K562 (cell line): Measurements from ENCODE around the gene TPBG. TPM values are rescaled to one million over a fixed set of nuclear protein-coding genes. Genes with fewer than 3 reads are reported as not detected.

ENCODE experiments used
- CBX5 ChIP-seq: IDR thresholded peaks from 2 replicates; pipeline ENCODE4 v1.6.1; 2014; ENCODE audit warnings: low read depth, borderline replicate concordance
- CHAMP1 ChIP-seq: fragments of 450-650 bp; IDR thresholded peaks from 2 replicates; pipeline ENCODE4 v1.6.1; 2016; ENCODE audit warnings: mild to moderate bottlenecking
- ETS2 ChIP-seq: IDR thresholded peaks from 2 replicates; pipeline ENCODE4 v1.6.1; 2016; ENCODE audit warnings: borderline replicate concordance, missing genetic modification characterization, mild to moderate bottlenecking, moderate library complexity, missing compliant biosample characterization; ENCODE audit not compliant: poor library complexity, severe bottlenecking
- HNRNPUL1 ChIP-seq: fragments of 200-400 bp; formaldehyde crosslinking; IDR thresholded peaks from 2 replicates; pipeline ENCODE4 v1.6.1; 2017; ENCODE audit warnings: low read length
- NR2C2 ChIP-seq, 2 experiments: fragments of 200-800 bp in 1 of 2; sonication (Bioruptor generic) in 1 of 2; sonication (generic) in 1 of 2; formaldehyde crosslinking in 1 of 2; IDR thresholded peaks; 2 replicates each; pipeline versions ENCODE4 v1.6.1 to v1.8.0; 2016 to 2022; ENCODE audit warnings: mild to moderate bottlenecking in 1 of 2, missing compliant biosample characterization in 1 of 2, missing genetic modification characterization in 1 of 2, missing genetic modification reagents in 1 of 2
- PTRF ChIP-seq: fragments of 450-650 bp; IDR thresholded peaks from 2 replicates; pipeline ENCODE4 v1.6.1; 2016; ENCODE audit warnings: mild to moderate bottlenecking, missing genetic modification characterization, missing compliant biosample characterization
- RBM34 ChIP-seq: fragments of 200-400 bp; formaldehyde crosslinking; IDR thresholded peaks from 2 replicates; pipeline ENCODE4 v1.6.1; 2018; ENCODE audit warnings: low read length, borderline replicate concordance; ENCODE audit not compliant: insufficient read depth
- RBM39 ChIP-seq: fragments of 200-400 bp; formaldehyde crosslinking; optimal IDR thresholded peaks from 2 replicates; pipeline ENCODE3; 2018; ENCODE audit warnings: low read depth, low read length
- SIN3A ChIP-seq, 2 experiments: fragments of 150-350 bp in 1 of 2; IDR thresholded peaks; 2 replicates each; pipeline ENCODE4 v1.6.1; 2011 to 2016; ENCODE audit warnings: borderline replicate concordance in 2 of 2, low read depth in 2 of 2, low read length in 2 of 2, mild to moderate bottlenecking in 2 of 2, moderate library complexity in 2 of 2; ENCODE audit not compliant: control insufficient read depth in 1 of 2
- TBL1XR1 ChIP-seq, 2 experiments: IDR thresholded peaks; 2 replicates each; pipeline ENCODE4 v1.6.1; 2012; ENCODE audit warnings: improper control_type of control experiment in 2 of 2, low read length in 2 of 2, mild to moderate bottlenecking in 1 of 2
- TCFL5 ChIP-seq: fragments of 250-450 bp; sonication (Bioruptor Pico); conservative IDR thresholded peaks from 2 replicates; pipeline ENCODE4 v1.6.1; 2021; ENCODE audit warnings: mild to moderate bottlenecking, moderate library complexity, matching md5 sums
- ZNF408 ChIP-seq: fragments of 250-450 bp; sonication (Bioruptor Pico); IDR thresholded peaks from 2 replicates; pipeline ENCODE4 v1.4.0; 2020; ENCODE audit warnings: low read depth, mild to moderate bottlenecking, moderate library complexity
- polyA plus RNA-seq, 8 experiments: library from polyadenylated mRNA; depleted of rRNA in 4 of 8; stranded (reverse) in 5 of 8; unstranded in 3 of 8; fragments of >200 nt; fragmentation: Nextera tagmentation in 2 of 8; fragmentation: Illumina TruSeq in 1 of 8; extraction: Ambion mirVana in 2 of 8; extraction: Trizol in 1 of 8; gene quantifications; 2 replicates each; pipeline versions ENCODE4 v1.2.1 to v1.2.3, GENCODE V29; 2011 to 2014; ENCODE audit warnings: inconsistent platforms in 1 of 8, missing spikeins in 1 of 8
- total RNA-seq, 7 experiments: library from RNA; depleted of rRNA in 6 of 7; stranded (reverse); fragments of >200 nt in 6 of 7; fragmentation: Illumina TruSeq in 2 of 7; extraction: Trizol in 2 of 7; gene quantifications; 2 replicates each; pipeline versions ENCODE4 v1.2.1 to v1.2.3, GENCODE V29; 2011 to 2021; ENCODE audit warnings: low replicate concordance in 1 of 7

Gene TPBG
- total and polyA plus RNA-seq, 9 of the 15 experiments (the other 6 are each of a cell fraction or from before 2014, with no cell fraction given), result 0.18 to 0.88 (median 0.36) TPM

GRCh38 chr6:82362878-82363427 lies 664 bp upstream of the TPBG start (continued):
- TF ChIP-seq ETS2 (tag) (no peak), SIN3A (IDR thresholded peaks at IDR 0.05; ENCODE audit: borderline replicate concordance in 2 of 2, control insufficient read depth in 1 of 2, low read depth in 2 of 2, low read length in 2 of 2) (no peak), TBL1XR1 (IDR thresholded peaks at IDR 0.05; ENCODE audit: low read length in 2 of 2) (no peak), RBM39 (no peak), CBX5 (no peak), RBM34 (no peak), PTRF (tag) (no peak), CHAMP1 (no peak), TCFL5 (no peak), ZNF408 (CRISPR knock-in tag) (no peak), NR2C2 (CRISPR knock-in tag; IDR thresholded peaks at IDR 0.05) (no peak), NR2C2 (tag; IDR thresholded peaks at IDR 0.05) (no peak), HNRNPUL1 (no peak)
